MCF 10A (cell line): ENCODE measurements around the gene TIGAR. TPM values are rescaled to one million over a fixed set of nuclear protein-coding genes. Genes with fewer than 3 reads are reported as not detected.

Experiments used
- BruUV-seq: library from RNA; stranded (reverse); fragments of 400-500 nt; replicated peaks from 2 replicates; lab custom pipeline; 2021; lab: Mats Ljungman, UMichigan
- CTCF ChIA-PET: fragments of 300-600 bp; sonication (Branson Sonifier 250); formaldehyde crosslinking; extraction: SDS; loops from one replicate; lab custom pipeline; 2021; ENCODE audit warnings: antibody characterized with exemption, inconsistent platforms; lab: Yijun Ruan, JAX
- POLR2A ChIA-PET: fragments of 300-600, 350-650 bp; sonication (Branson Sonifier 250); formaldehyde crosslinking; extraction: SDS; loops from one replicate; lab custom pipeline; 2020; ENCODE audit warnings: antibody characterized with exemption, inconsistent platforms; lab: Yijun Ruan, JAX
- DNase-seq: peaks from one replicate; pipeline ENCODE4 v3.0.0-alpha.2; 2018; ENCODE audit not compliant: unreplicated experiment
- H3K27ac Mint-ChIP-seq: one replicate; pipeline ENCODE4 v1.8.0; 2022; ENCODE audit warnings: mild to moderate bottlenecking, low read depth, mixed read lengths; ENCODE audit not compliant: unreplicated experiment
- H3K27me3 Mint-ChIP-seq: one replicate; pipeline ENCODE4 v1.8.0; 2022; ENCODE audit warnings: mixed read lengths; ENCODE audit not compliant: insufficient read depth, unreplicated experiment
- H3K36me3 Mint-ChIP-seq: one replicate; pipeline ENCODE4 v1.8.0; 2022; ENCODE audit warnings: mild to moderate bottlenecking, moderate library complexity, mixed read lengths; ENCODE audit not compliant: insufficient read depth, unreplicated experiment
- H3K4me1 Mint-ChIP-seq: one replicate; pipeline ENCODE4 v1.8.0; 2022; ENCODE audit warnings: mixed read lengths; ENCODE audit not compliant: insufficient read depth, unreplicated experiment
- H3K4me3 Mint-ChIP-seq: one replicate; pipeline ENCODE4 v1.8.0; 2022; ENCODE audit warnings: mild to moderate bottlenecking, moderate library complexity, mixed read lengths; ENCODE audit not compliant: unreplicated experiment
- H3K9me3 Mint-ChIP-seq: one replicate; pipeline ENCODE4 v1.8.0; 2022; ENCODE audit warnings: mixed read lengths; ENCODE audit not compliant: unreplicated experiment
- intact Hi-C: fragments of 100-400 bp; cut with micrococcal nuclease; formaldehyde crosslinking; loops from 2 replicates; pipeline ENCODE4 v1.14.1; 2022
- total RNA-seq: library from RNA; stranded (reverse); gene quantifications from 2 replicates; pipeline ENCODE4 v1.2.3, GENCODE V29; 2022
- TF ChIP-seq, protein P1 (sequence below): fragments of 200-600 bp; IDR thresholded peaks from one replicate; pipeline ENCODE4 v1.8.0; 2022; ENCODE audit warnings: antibody characterized with exemption, mild to moderate bottlenecking; ENCODE audit not compliant: unreplicated experiment

Gene TIGAR
- total RNA-seq, 1 experiment from 2014 or later, result 45.8 TPM

- ChIA-PET CTCF (interaction anchor here (0.6 kb wide), 1 partner anchor 52 kb away, joined by 3 read pairs; no protein-coding TSS in a partner anchor), POLR2A (no interaction called here)
- Mint-ChIP-seq H3K4me3 (no peak overlapping the region), H3K36me3 (no peaks in the 10 kb centered on the region), H3K27me3 (peaks cover 23% of the 10 kb centered on the region), H3K27ac (no peak overlapping the region), H3K4me1 (no peaks in the 10 kb centered on the region), H3K9me3 (no peaks in the 10 kb centered on the region)
- BruUV-seq, result no TSS peak
- intact Hi-C loops, result no loop called here
- no peak for DNase-seq
- TF ChIP-seq, protein P1, sequence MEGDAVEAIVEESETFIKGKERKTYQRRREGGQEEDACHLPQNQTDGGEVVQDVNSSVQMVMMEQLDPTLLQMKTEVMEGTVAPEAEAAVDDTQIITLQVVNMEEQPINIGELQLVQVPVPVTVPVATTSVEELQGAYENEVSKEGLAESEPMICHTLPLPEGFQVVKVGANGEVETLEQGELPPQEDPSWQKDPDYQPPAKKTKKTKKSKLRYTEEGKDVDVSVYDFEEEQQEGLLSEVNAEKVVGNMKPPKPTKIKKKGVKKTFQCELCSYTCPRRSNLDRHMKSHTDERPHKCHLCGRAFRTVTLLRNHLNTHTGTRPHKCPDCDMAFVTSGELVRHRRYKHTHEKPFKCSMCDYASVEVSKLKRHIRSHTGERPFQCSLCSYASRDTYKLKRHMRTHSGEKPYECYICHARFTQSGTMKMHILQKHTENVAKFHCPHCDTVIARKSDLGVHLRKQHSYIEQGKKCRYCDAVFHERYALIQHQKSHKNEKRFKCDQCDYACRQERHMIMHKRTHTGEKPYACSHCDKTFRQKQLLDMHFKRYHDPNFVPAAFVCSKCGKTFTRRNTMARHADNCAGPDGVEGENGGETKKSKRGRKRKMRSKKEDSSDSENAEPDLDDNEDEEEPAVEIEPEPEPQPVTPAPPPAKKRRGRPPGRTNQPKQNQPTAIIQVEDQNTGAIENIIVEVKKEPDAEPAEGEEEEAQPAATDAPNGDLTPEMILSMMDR, result no peak
Measured at GRCh38 chr12:4370265-4370664, 49.3 kb downstream of the TIGAR start.

DNA sequence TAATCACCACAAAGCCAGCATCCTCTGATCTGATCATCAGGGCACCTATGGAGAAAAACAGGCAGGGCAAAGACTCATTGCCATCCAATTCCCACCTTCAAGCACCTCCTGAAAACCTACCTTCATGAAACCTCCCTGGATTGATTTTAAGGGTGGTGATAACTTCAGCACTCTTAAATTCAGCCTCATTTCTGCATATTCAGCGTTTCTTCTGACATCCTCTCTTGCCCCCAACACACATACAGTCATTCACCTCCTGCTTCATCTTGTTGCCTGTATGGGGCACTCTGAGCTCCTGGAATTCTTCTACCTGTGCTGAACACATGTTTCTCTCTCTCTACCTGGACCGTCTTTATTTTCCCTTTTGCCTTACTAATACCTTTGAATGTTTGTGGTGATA is 51.6 kb downstream of the TIGAR start:
- ChIA-PET POLR2A (no interaction called here), CTCF (interaction anchor here (0.7 kb wide), 1 partner anchor 332 kb away, joined by 5 read pairs; no protein-coding TSS in a partner anchor)
- no peaks in the 10 kb centered on the region for H3K27me3 Mint-ChIP-seq
- H3K9me3 Mint-ChIP-seq, result no peaks in the 10 kb centered on the region
- H3K4me1 Mint-ChIP-seq, result no peaks in the 10 kb centered on the region
- intact Hi-C loops, result no loop called here
- H3K27ac Mint-ChIP-seq, result no peak overlapping the region
- no TSS peak for BruUV-seq
- no peak for DNase-seq
- H3K4me3 Mint-ChIP-seq, result no peak overlapping the region
- H3K36me3 Mint-ChIP-seq, result no peaks in the 10 kb centered on the region
- TF ChIP-seq, protein P1, result no peak

- no peaks in the 10 kb centered on the region for H3K36me3 Mint-ChIP-seq
- no peaks in the 10 kb centered on the region for H3K4me1 Mint-ChIP-seq
- CTCF ChIA-PET, result no interaction called here
Measured at GRCh38 chr12:4375449-4375848, 54.4 kb downstream of the TIGAR start.

GRCh38 chr12:4378772-4379171 is 57.8 kb downstream of the TIGAR start:
- Mint-ChIP-seq H3K4me3 (no peak overlapping the region), H3K36me3 (no peaks in the 10 kb centered on the region), H3K9me3 (no peaks in the 10 kb centered on the region), H3K27ac (no peak overlapping the region), H3K27me3 (peaks cover 32% of the 10 kb centered on the region), H3K4me1 (no peaks in the 10 kb centered on the region)
- DNase-seq, result no peak
- ChIA-PET CTCF (no interaction called here), POLR2A (no interaction called here)
- TF ChIP-seq, protein P1, result no peak
- intact Hi-C loops, result no loop called here
- no TSS peak for BruUV-seq

More at GRCh38 chr12:4375449-4375848, 54.4 kb downstream of the TIGAR start:
- no peaks in the 10 kb centered on the region for H3K9me3 Mint-ChIP-seq
- TF ChIP-seq, protein P1, result no peak
- BruUV-seq, result no TSS peak
- no peak overlapping the region for H3K4me3 Mint-ChIP-seq
- H3K27ac Mint-ChIP-seq, result no peak overlapping the region
- no peak for DNase-seq
- peaks cover 6% of the 10 kb centered on the region for H3K27me3 Mint-ChIP-seq
- intact Hi-C loops, result no loop called here
- POLR2A ChIA-PET, result no interaction called here
